ENCODE results near the gene SCO2. TPM values are rescaled to one million over a fixed set of nuclear protein-coding genes. Genes with fewer than 3 reads are reported as not detected.

Gene SCO2
- total and polyA plus RNA-seq, 9 of the 15 experiments (the other 6 are each of a cell fraction or from before 2014, with no cell fraction given): 0.34 to 4.0 (median 1.1) TPM; not detected in 3

DNA sequence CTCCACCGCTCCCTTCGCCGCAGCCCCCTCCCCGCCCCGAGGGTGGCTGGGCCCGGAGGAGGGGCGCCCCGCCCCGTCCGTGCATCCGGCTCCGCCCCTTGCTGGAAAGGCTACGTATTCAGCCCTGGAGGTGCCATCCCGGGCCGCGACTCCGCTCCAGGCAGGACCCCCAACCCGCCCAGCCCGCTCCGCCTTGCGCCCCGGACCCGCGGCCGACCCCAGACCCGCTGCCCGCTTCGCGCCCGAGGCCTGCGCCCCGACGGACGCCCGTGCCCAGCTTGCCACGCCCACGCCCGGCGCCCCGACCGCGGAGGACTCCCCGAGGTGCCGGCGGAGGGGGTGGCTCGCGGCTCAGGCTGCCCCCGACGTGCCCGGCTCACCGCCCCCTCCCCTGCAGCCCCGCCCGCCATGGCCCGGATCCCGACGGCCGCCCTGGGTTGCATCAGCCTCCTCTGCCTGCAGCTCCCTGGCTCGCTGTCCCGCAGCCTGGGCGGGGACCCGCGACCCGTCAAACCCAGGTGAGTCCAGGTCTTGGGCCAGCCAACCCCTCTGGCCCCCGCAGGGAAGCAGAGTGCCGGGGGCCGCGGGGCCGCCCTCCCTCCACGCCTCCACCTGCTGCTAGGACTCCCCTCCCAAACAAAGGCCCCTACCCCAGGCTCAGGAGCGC lies 43.8 kb downstream of the SCO2 start, which contains the start of gene ADM2 (continued):
- TF ChIP-seq, protein P1, sequence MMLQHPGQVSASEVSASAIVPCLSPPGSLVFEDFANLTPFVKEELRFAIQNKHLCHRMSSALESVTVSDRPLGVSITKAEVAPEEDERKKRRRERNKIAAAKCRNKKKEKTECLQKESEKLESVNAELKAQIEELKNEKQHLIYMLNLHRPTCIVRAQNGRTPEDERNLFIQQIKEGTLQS (IDR thresholded peaks at IDR 0.05): peak; percentile 79
- TF ChIP-seq, protein P1 (CRISPR knock-in tag; conservative IDR thresholded peaks at IDR 0.05): no peak
- TF ChIP-seq MCM2 (IDR thresholded peaks at IDR 0.05; ENCODE audit: low read depth) (no peak), ZSCAN32 (CRISPR knock-in tag; IDR thresholded peaks at IDR 0.05) (0 out of 2 replicates have a peak, but pooled peaks have one; percentile 55), ZBTB7A (IDR thresholded peaks at IDR 0.05; ENCODE audit: borderline replicate concordance, control insufficient read depth, low read depth, low read length) (peak; percentile 67; the same call in 1 of the 2 replicates), MYC (IDR thresholded peaks at IDR 0.05; ENCODE audit: low read depth, low read length) (peak; percentile 41; the same call in 1 of the 2 replicates), MYC (CRISPR knock-in tag; IDR thresholded peaks at IDR 0.05; ENCODE audit: borderline replicate concordance, low read depth) (no peak), PRPF4 (IDR thresholded peaks at IDR 0.05; ENCODE audit: insufficient read depth, low read depth, low read length, poor library complexity, severe bottlenecking) (peak; percentile 35), CXXC5 (CRISPR knock-in tag; IDR thresholded peaks at IDR 0.05) (0 out of 2 replicates have a peak, but pooled peaks have one; percentile 22)

DNA sequence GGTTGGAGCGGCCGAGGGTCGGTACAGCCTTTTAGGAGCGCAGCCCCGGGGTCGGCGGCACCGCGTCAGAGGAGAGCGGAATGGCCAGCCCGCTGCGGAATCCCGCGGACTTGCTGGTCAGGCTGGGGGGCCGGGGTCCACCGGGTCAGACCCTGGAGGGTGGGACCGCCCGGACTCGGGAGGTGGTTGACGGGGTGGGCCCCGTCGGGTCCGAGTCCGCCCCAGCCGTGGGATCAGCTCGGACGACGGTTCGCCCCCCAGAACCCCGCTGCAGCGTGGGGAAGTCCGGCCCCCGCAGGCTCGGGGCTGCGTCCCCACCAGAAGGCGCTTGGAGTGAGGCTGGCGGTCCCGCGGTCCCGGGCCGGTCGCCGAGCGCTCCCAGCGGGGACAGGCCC lies 44.4 kb downstream of the SCO2 start:
- in situ Hi-C loops (cut with MboI) (no loop called here), intact Hi-C loops (cut with micrococcal nuclease) (no loop called here)
- no peaks in the 10 kb centered on the region for H3K9me1 ChIP-seq (ENCODE audit: control insufficient read depth, insufficient read depth, low read length)
- WGBS (ENCODE audit: insufficient coverage, low coverage, missing lambda C conversion rate): 41% methylated on average over 13 of the region's 45 CpGs
- peaks cover 4 to 56% of the 10 kb centered on the region in 2 experiments; a peak in 3 of 5 replicates for H3K4me1 ChIP-seq (replicated peaks in 1 of 2; ENCODE audit: control insufficient read depth in 2 of 2, insufficient read depth in 2 of 2, low read length in 2 of 2)
- no peak overlapping the region for H3K27ac ChIP-seq (ENCODE audit: extremely low read depth, low read depth, low read length)
- POLR2A ChIA-PET: interaction anchor here (0.7 kb wide), 1 partner anchor 83 kb away, joined by 3 read pairs; no protein-coding TSS in a partner anchor
- FAIRE-seq: no peak
- peak overlapping the region; percentile 74; the same call in 1 of the 2 replicates for H3K4me2 ChIP-seq (ENCODE audit: insufficient read depth, low read length)
- H3K27me3 ChIP-seq (ENCODE audit: control insufficient read depth in 2 of 2, insufficient read depth in 2 of 2, low read length in 2 of 2): no peaks in the 10 kb centered on the region
- no peaks in the 10 kb centered on the region for H3K79me2 ChIP-seq (ENCODE audit: control insufficient read depth, insufficient read depth, low read length)
- H3K9ac ChIP-seq (ENCODE audit: insufficient read depth in 1 of 2, low read depth in 2 of 2, low read length in 2 of 2): peak overlapping the region; percentile 70 to 80; a peak in 3 of 4 replicates
- no TSS peak for BruUV-seq (replicated peaks)
- H2AFZ ChIP-seq (ENCODE audit: low read depth, low read length): peak overlapping the region; percentile 55; the same call in 1 of the 2 replicates
- DNase-seq (ENCODE audit: extremely low read depth in 1 of 4, low spot score in 3 of 4): no peak
- ATAC-seq: no peak
- H3K9me3 ChIP-seq (replicated peaks; ENCODE audit: control insufficient read depth, insufficient read depth, low read depth, low read length): no peaks in the 10 kb centered on the region
- no peaks in the 10 kb centered on the region for H3K36me3 ChIP-seq (ENCODE audit: control insufficient read depth, insufficient read depth, low read length)
- peak overlapping the region; percentile 55 for H3K4me3 ChIP-seq
- H4K20me1 ChIP-seq (replicated peaks; ENCODE audit: control insufficient read depth, insufficient read depth, low read length): no peaks in the 10 kb centered on the region
- CTCF ChIA-PET (ENCODE audit: low intra/inter-chr PET ratio): no interaction called here
- TF ChIP-seq ZC3H11A (IDR thresholded peaks at IDR 0.05; ENCODE audit: low read depth, low read length) (no peak), NCOA6 (IDR thresholded peaks at IDR 0.05) (peak; percentile 57), ZNF354B (CRISPR knock-in tag; IDR thresholded peaks at IDR 0.05) (no peak)
- TF ChIP-seq, protein P2, sequence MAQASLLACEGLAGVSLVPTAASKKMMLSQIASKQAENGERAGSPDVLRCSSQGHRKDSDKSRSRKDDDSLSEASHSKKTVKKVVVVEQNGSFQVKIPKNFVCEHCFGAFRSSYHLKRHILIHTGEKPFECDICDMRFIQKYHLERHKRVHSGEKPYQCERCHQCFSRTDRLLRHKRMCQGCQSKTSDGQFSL (CRISPR knock-in tag; IDR thresholded peaks at IDR 0.05): no peak
- TF ChIP-seq, protein P2 (tag; IDR thresholded peaks at IDR 0.05): no peak
- TF ChIP-seq, protein P3, sequence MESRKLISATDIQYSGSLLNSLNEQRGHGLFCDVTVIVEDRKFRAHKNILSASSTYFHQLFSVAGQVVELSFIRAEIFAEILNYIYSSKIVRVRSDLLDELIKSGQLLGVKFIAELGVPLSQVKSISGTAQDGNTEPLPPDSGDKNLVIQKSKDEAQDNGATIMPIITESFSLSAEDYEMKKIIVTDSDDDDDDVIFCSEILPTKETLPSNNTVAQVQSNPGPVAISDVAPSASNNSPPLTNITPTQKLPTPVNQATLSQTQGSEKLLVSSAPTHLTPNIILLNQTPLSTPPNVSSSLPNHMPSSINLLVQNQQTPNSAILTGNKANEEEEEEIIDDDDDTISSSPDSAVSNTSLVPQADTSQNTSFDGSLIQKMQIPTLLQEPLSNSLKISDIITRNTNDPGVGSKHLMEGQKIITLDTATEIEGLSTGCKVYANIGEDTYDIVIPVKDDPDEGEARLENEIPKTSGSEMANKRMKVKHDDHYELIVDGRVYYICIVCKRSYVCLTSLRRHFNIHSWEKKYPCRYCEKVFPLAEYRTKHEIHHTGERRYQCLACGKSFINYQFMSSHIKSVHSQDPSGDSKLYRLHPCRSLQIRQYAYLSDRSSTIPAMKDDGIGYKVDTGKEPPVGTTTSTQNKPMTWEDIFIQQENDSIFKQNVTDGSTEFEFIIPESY (CRISPR knock-in tag; IDR thresholded peaks at IDR 0.05): peak; percentile 55; the same call in 1 of the 2 replicates
